GM21515 (cell line): ENCODE measurements around the gene PCDH11X.
"Not testable (repeated sequence)": the region's sequence is repeated elsewhere in the genome, so short reads cannot be mapped to it uniquely, and the experiment has no call there.

Experiments used
- ATAC-seq: cut with Tn5 transposase; IDR thresholded peaks from one replicate; pipeline ENCODE4 v1.9.1; 2021; ENCODE audit not compliant: unreplicated experiment

PCDH11X gene

DNA sequence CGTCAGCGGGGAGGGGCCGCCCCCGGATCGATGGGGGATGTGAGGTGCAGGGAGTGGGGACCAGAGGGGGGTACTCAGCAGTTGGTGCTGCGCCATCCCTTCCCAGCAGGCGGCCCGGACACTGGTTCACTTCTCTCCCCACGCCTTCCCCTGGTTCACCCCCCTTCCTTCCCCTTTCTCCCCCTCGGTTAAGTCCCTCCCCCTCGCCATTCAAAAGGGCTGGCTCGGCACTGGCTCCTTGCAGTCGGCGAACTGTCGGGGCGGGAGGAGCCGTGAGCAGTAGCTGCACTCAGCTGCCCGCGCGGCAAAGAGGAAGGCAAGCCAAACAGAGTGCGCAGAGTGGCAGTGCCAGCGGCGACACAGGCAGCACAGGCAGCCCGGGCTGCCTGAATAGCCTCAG is at the start of gene PCDH11X:
PCDH11X (plus strand) TSS at position 241 of the 400 bp plus-strand sequence. CDS start 56,130 bp downstream, outside the sequence.
- ATAC-seq = not testable (repeated sequence)

- ATAC-seq = not testable (repeated sequence)
These were observed 31.7 kb upstream of the PCDH11X start for GRCh38 chrX:91747446-91747845.

- not testable (repeated sequence) for ATAC-seq
These were observed 26.2 kb upstream of the PCDH11X start for GRCh38 chrX:91753022-91753421.

- peak; percentile 100 for ATAC-seq
These were observed 8.3 kb upstream of the PCDH11X start for GRCh38 chrX:91770619-91771488.

GRCh38 chrX:91773943-91774342 is 5.2 kb upstream of the PCDH11X start:
- not testable (repeated sequence) for ATAC-seq

- not testable (repeated sequence) for ATAC-seq
These were observed 833 bp downstream of the PCDH11X start for GRCh38 chrX:91780008-91780407.

DNA sequence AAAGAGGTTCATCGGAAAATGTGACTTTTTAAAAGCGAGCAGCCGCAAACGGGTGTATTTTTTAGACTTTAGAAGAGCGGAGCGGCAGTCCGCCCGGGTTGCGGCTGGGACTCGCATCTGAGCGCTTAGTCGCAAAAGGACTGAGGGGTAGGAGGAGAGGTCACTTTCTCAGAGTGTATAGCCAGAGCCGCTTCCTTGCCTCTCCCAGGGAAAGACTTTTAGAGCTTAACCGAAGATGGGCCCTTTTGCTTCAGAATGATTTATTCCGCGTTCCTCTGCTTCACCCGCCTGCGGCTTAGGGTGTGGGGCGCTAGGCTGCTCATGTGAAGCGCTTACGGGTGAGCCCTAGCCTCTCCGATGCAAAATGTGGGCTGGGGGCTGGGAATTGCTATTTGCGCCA is 1.5 kb downstream of the PCDH11X start:
- ATAC-seq = not testable (repeated sequence)

GRCh38 chrX:91781553-91782298 is 2.6 kb downstream of the PCDH11X start:
- ATAC-seq = not testable (repeated sequence)

DNA sequence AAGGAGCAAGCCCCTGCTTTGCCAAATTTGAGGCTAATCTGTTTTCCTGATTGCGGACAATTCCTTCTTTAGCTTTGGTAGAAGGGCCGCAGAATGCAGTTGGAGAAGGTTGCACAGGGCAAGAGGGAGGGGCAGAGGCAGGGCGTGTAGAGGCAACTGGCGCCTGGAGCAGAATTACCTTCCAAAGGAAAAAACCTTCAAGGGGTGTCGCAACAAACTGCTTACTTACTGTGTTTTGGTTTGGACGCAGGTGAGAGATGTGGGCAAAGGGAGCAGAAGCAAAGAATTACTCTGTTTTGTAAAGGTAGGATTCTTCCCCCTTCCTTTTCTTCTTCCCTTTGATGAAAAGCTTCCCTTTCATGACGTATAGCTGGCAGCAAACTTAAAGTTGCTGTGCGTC is 3.6 kb downstream of the PCDH11X start:
- not testable (repeated sequence) for ATAC-seq

DNA sequence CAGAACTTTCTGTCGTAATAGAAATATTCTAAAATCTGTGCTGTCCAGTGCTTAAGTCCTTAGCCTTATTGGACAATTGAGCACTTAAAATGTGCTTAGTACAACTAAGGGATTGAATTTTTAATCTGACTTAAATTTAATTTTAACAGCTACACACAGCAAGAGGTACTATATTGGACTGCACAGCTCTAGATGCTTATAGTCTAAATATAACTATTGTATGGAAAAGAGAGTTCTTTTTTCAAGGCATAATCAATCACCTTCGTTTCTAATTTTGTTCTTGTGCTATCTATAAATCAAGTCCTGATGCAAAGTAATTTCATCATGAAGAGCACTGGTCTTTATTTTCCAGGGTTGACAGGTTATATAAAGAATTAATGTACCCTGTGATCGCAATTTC is 38.4 kb downstream of the PCDH11X start:
- not testable (repeated sequence) for ATAC-seq

DNA sequence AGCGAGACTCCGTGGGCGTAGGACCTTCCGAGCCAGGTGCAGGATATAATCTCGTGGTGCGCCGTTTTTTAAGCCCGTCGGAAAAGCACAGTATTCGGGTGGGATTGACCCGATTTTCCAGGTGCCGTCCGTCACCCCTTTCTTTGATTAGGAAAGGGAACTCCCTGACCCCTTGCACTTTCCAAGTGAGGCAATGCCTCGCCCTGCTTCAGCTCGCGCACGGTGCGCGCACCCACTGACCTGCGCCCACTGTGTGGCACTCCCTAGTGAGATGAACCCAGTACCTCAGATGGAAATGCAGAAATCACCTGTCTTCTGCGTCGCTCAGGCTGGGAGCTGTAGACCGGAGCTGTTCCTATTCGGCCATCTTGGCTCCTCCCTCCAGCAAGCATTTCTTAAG is 46.1 kb downstream of the PCDH11X start:
- not testable (repeated sequence) for ATAC-seq
